HG03025 (cell line): Measurements from ENCODE around the gene RASA2.
"Not testable (repeated sequence)": the region's sequence is repeated elsewhere in the genome, so short reads cannot be mapped to it uniquely, and the experiment has no call there.

Source experiments
- ATAC-seq: cut with Tn5 transposase; IDR thresholded peaks from one replicate; pipeline ENCODE4 v1.9.1; 2021; ENCODE audit warnings: mild to moderate bottlenecking, moderate library complexity; ENCODE audit not compliant: unreplicated experiment, low FRiP score

RASA2 gene

GRCh38 chr3:141530415-141530768 lies 43.6 kb downstream of the RASA2 start:
- ATAC-seq = no peak

GRCh38 chr3:141532609-141533008 lies 45.8 kb downstream of the RASA2 start:
- ATAC-seq = no peak

GRCh38 chr3:141536017-141536416 lies 49.2 kb downstream of the RASA2 start:
- ATAC-seq = not testable (repeated sequence)

- no peak for ATAC-seq
Measured at GRCh38 chr3:141537856-141538255, 51.0 kb downstream of the RASA2 start.

GRCh38 chr3:141538568-141539240 lies 51.9 kb downstream of the RASA2 start:
- no peak for ATAC-seq

- ATAC-seq = no peak
Measured at GRCh38 chr3:141539431-141540187, 52.8 kb downstream of the RASA2 start.

GRCh38 chr3:141540531-141540930 lies 53.7 kb downstream of the RASA2 start:
- no peak for ATAC-seq

- no peak for ATAC-seq
Measured at GRCh38 chr3:141542202-141542969, 55.6 kb downstream of the RASA2 start.

GRCh38 chr3:141542989-141543388 lies 56.2 kb downstream of the RASA2 start:
- ATAC-seq = no peak

GRCh38 chr3:141544697-141545096 lies 57.9 kb downstream of the RASA2 start:
- ATAC-seq = no peak

GRCh38 chr3:141546081-141546480 lies 59.3 kb downstream of the RASA2 start:
- ATAC-seq = no peak

GRCh38 chr3:141546586-141546985 lies 59.8 kb downstream of the RASA2 start:
- ATAC-seq = no peak

- no peak for ATAC-seq
Measured at GRCh38 chr3:141547791-141548190, 61.0 kb downstream of the RASA2 start.

GRCh38 chr3:141550926-141551665 lies 64.3 kb downstream of the RASA2 start:
- no peak for ATAC-seq

- no peak for ATAC-seq
Measured at GRCh38 chr3:141552440-141552991, 65.7 kb downstream of the RASA2 start.

GRCh38 chr3:141553055-141553454 lies 66.2 kb downstream of the RASA2 start:
- ATAC-seq = no peak

GRCh38 chr3:141556034-141556433 lies 69.2 kb downstream of the RASA2 start:
- no peak for ATAC-seq

- ATAC-seq = no peak
Measured at GRCh38 chr3:141557961-141558706, 71.3 kb downstream of the RASA2 start.

- ATAC-seq = no peak
Measured at GRCh38 chr3:141561426-141562034, 74.7 kb downstream of the RASA2 start.
